ENCODE data around the gene TPM1.

TPM1 gene

GRCh38 chr15:63071288-63071909, 28.9 kb downstream of the TPM1 start:
- DNase-seq (ENCODE audit: low spot score), result no peak
- TF ChIP-seq CTCF (IDR thresholded peaks at IDR 0.05; ENCODE audit: extremely low read depth, missing control alignments), result no peak

- no peak for TF ChIP-seq CTCF (IDR thresholded peaks at IDR 0.05; ENCODE audit: extremely low read depth, missing control alignments)
- DNase-seq (ENCODE audit: low spot score), result no peak
Measured at GRCh38 chr15:63072023-63072650, 29.6 kb downstream of the TPM1 start.

- no peak for TF ChIP-seq CTCF (IDR thresholded peaks at IDR 0.05; ENCODE audit: extremely low read depth, missing control alignments)
Measured at GRCh38 chr15:63072809-63073277, 30.3 kb downstream of the TPM1 start.

GRCh38 chr15:63073497-63074172, 31.1 kb downstream of the TPM1 start:
- no peak for TF ChIP-seq CTCF (IDR thresholded peaks at IDR 0.05; ENCODE audit: extremely low read depth, missing control alignments)
- DNase-seq (ENCODE audit: low spot score), result no peak

More at GRCh38 chr15:63072809-63073277, 30.3 kb downstream of the TPM1 start:
- DNase-seq (ENCODE audit: low spot score), result no peak

- no peak for DNase-seq (ENCODE audit: low spot score)
- no peak for TF ChIP-seq CTCF (IDR thresholded peaks at IDR 0.05; ENCODE audit: extremely low read depth, missing control alignments)
Measured at GRCh38 chr15:63075015-63075983, 32.8 kb downstream of the TPM1 start.

GRCh38 chr15:63075984-63076713, 33.6 kb downstream of the TPM1 start:
- DNase-seq (ENCODE audit: low spot score), result no peak
- no peak for TF ChIP-seq CTCF (IDR thresholded peaks at IDR 0.05; ENCODE audit: extremely low read depth, missing control alignments)

All from GM20000 (cell line).